Fibroblast of the aortic adventitia (primary cell): ENCODE measurements around the gene PMEPA1. TPM values are rescaled to one million over a fixed set of nuclear protein-coding genes. Genes with fewer than 3 reads are reported as not detected.

Experiments used
- DNase-seq: peaks from one replicate; pipeline ENCODE4 v3.0.0-alpha.2; 2010; ENCODE audit warnings: low read depth
- H3K4me3 ChIP-seq: 2 replicates; pipeline ENCODE4 v1.5.1; 2011; ENCODE audit warnings: low read depth, mild to moderate bottlenecking, control low read depth, low read length, moderate library complexity
- CTCF ChIP-seq: IDR thresholded peaks from 2 replicates; pipeline ENCODE4 v1.5.1; 2011; ENCODE audit warnings: mild to moderate bottlenecking, low read length, control low read depth, inconsistent platforms; ENCODE audit not compliant: insufficient read depth
- total RNA-seq: library from RNA; depleted of rRNA; stranded (reverse); fragments of >200 nt; gene quantifications from 2 replicates; pipeline ENCODE4 v1.2.3, GENCODE V29; 2012; ENCODE audit warnings: low replicate concordance

Gene PMEPA1
- total RNA-seq, 1 donor: 1.4 TPM

DNA sequence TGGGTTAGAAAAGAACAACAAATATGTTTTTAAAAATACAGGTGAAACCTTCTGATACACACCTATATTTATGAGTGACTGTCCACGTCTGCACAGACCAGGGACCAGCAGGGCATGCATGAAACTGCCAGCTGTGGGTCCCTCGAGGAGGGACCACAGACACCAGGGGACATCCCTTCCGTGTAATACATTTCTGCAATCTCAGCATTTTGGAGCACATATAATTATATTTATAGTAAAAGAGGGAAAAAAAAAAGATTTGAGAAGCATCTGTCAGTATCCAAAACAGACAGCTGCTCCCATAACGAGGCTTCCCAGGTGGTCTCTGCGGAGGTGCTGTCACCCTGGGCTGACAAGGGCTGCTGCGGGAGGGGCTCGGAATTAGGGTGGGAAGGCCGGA lies 40.2 kb downstream of the PMEPA1 start:
- TF ChIP-seq CTCF: no peak
- no peak for DNase-seq
- no peak overlapping the region for H3K4me3 ChIP-seq

- DNase-seq: no peak
- H3K4me3 ChIP-seq: no peak overlapping the region
- TF ChIP-seq CTCF: no peak
These were observed 41.7 kb downstream of the PMEPA1 start for GRCh38 chr20:57667924-57668782.

- no peak overlapping the region for H3K4me3 ChIP-seq
- DNase-seq: no peak
- TF ChIP-seq CTCF: no peak
These were observed 42.4 kb downstream of the PMEPA1 start for GRCh38 chr20:57667388-57667787.

- no peak overlapping the region for H3K4me3 ChIP-seq
- no peak for TF ChIP-seq CTCF
- DNase-seq: no peak
These were observed 43.0 kb downstream of the PMEPA1 start for GRCh38 chr20:57666834-57667157.

DNA sequence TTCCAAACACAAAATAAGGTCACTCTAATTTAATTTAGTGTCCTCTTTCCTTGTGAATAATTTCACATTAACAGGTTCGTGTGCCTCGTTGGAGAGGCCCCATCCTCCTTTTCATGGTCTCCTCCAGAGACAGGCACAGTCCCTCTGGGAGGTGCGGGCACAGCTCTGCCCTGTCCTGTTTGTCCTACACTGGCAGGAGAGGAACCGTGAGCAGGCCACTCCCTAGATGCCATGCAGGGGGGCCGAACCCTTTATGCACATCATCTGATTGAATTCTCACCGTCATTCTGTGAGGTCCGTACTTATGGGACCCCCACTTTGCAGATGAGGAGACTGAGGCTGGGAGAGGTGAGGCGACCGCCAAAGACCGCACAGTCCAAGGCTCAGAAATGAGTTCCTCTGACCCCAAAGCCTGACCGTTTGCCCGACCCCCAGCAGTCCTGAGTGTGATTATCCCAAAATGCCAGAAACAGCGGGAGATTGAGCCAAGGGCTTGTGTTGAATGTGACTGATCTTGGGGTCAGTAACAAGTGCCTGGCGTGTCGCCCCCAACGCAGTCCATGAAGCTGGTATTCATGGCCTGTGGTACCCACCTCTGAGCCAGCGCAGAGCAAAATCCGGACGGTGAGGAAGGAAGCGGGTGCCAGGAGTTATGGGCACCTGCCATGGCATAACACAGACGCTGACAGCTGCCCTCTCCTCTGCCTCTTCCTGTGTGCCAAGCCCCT lies 43.5 kb downstream of the PMEPA1 start:
- DNase-seq: no peak
- no peak overlapping the region for H3K4me3 ChIP-seq
- TF ChIP-seq CTCF: no peak

- no peak overlapping the region for H3K4me3 ChIP-seq
- no peak for DNase-seq
- TF ChIP-seq CTCF: no peak
These were observed 44.2 kb downstream of the PMEPA1 start for GRCh38 chr20:57665589-57665971.
